ENCODE measurements around the gene TRAK2.

Gene TRAK2

GRCh38 chr2:201361078-201361733, 90.1 kb downstream of the TRAK2 start:
- DNase-seq (ENCODE audit: low read depth) = no peak

- no peak for DNase-seq (ENCODE audit: low read depth)
Measured at GRCh38 chr2:201360256-201360655, 91.0 kb downstream of the TRAK2 start.

GRCh38 chr2:201358684-201359083, 92.6 kb downstream of the TRAK2 start:
- peak; percentile 86 for DNase-seq (ENCODE audit: low read depth)

GRCh38 chr2:201357221-201357620, 94.0 kb downstream of the TRAK2 start, which contains the start of gene FLACC1:
Gene FLACC1 (minus strand): TSS chr2:201357345. CDS start chr2:201351404, 5,941 bp downstream.
- DNase-seq (ENCODE audit: low read depth) = peak; percentile 86

GRCh38 chr2:201353116-201353515, 98.1 kb downstream of the TRAK2 start:
- DNase-seq (ENCODE audit: low read depth) = no peak

- DNase-seq (ENCODE audit: low read depth) = no peak
Measured at GRCh38 chr2:201350879-201351278, 100.4 kb downstream of the TRAK2 start.

GRCh38 chr2:201349601-201350000, 101.7 kb downstream of the TRAK2 start:
- DNase-seq (ENCODE audit: low read depth) = no peak

- no peak for DNase-seq (ENCODE audit: low read depth)
Measured at GRCh38 chr2:201348758-201349157, 102.5 kb downstream of the TRAK2 start.

- DNase-seq (ENCODE audit: low read depth) = no peak
Measured at GRCh38 chr2:201347138-201347537, 104.1 kb downstream of the TRAK2 start.

- no peak for DNase-seq (ENCODE audit: low read depth)
Measured at GRCh38 chr2:201345625-201346213, 105.5 kb downstream of the TRAK2 start.

GRCh38 chr2:201344663-201345366, 106.4 kb downstream of the TRAK2 start:
- no peak for DNase-seq (ENCODE audit: low read depth)

GRCh38 chr2:201343559-201343958, 107.7 kb downstream of the TRAK2 start:
- no peak for DNase-seq (ENCODE audit: low read depth)

GRCh38 chr2:201342923-201343322, 108.3 kb downstream of the TRAK2 start:
- DNase-seq (ENCODE audit: low read depth) = no peak

GRCh38 chr2:201329409-201329808, 121.8 kb downstream of the TRAK2 start:
- no peak for DNase-seq (ENCODE audit: low read depth)

- no peak for DNase-seq (ENCODE audit: low read depth)
Measured at GRCh38 chr2:201327678-201328077, 123.6 kb downstream of the TRAK2 start.

Data from amniotic epithelial cell (primary cell).